Measurements from ENCODE around the gene MND1.

DNA sequence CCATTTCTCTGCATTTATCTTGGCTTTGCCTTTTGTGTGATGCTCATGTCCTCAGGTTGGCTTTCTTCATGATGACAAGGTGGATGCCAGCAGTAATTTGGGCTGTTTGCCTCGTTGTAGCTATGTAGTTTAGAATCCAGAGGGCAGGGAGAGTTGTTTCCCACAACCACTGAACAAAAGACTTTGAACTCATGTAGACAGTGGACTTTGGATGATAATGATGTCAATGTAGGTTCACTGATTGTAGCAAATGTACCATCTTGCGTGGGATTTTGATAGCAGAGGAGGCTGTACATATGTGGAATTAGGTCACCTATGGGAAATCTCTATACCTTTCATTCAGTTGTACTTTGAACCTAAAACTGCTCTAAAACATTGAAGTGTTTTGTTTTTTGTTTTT is 41.3 kb downstream of the MND1 start:
- TF ChIP-seq, protein P1, sequence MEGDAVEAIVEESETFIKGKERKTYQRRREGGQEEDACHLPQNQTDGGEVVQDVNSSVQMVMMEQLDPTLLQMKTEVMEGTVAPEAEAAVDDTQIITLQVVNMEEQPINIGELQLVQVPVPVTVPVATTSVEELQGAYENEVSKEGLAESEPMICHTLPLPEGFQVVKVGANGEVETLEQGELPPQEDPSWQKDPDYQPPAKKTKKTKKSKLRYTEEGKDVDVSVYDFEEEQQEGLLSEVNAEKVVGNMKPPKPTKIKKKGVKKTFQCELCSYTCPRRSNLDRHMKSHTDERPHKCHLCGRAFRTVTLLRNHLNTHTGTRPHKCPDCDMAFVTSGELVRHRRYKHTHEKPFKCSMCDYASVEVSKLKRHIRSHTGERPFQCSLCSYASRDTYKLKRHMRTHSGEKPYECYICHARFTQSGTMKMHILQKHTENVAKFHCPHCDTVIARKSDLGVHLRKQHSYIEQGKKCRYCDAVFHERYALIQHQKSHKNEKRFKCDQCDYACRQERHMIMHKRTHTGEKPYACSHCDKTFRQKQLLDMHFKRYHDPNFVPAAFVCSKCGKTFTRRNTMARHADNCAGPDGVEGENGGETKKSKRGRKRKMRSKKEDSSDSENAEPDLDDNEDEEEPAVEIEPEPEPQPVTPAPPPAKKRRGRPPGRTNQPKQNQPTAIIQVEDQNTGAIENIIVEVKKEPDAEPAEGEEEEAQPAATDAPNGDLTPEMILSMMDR (IDR thresholded peaks at IDR 0.05), result no peak
- TF ChIP-seq POLR2A (IDR thresholded peaks at IDR 0.05), result no peak

Data from lower leg skin (tissue), 3 donors.